HG02610 (cell line): ENCODE results near the gene OSM.

Source experiments
- ATAC-seq: cut with Tn5 transposase; IDR thresholded peaks from one replicate; pipeline ENCODE4 v1.9.1; 2021; ENCODE audit warnings: mild to moderate bottlenecking, moderate library complexity; ENCODE audit not compliant: unreplicated experiment

The OSM gene

GRCh38 chr22:30212996-30213441 lies 53.6 kb downstream of the OSM start:
- ATAC-seq, result no peak
